Right ventricle myocardium superior (tissue), 1 donor: Measurements from ENCODE around the gene RHCE. TPM values are rescaled to one million over a fixed set of nuclear protein-coding genes. Genes with fewer than 3 reads are reported as not detected.
"Not testable (repeated sequence)": the region's sequence is repeated elsewhere in the genome, so short reads cannot be mapped to it uniquely, and the experiment has no call there.

Experiments
- ATAC-seq: fragments of 200-7000 bp; cut with Tn5 transposase; one replicate; pipeline ENCODE4 v1.9.1; 2020; ENCODE audit warnings: mild to moderate bottlenecking; ENCODE audit not compliant: poor library complexity
- DNase-seq: peaks from one replicate; pipeline ENCODE4 v3.0.0-alpha.2; 2020
- intact Hi-C: fragments of 100-400 bp; cut with DNase I; formaldehyde crosslinking; loops from one replicate; pipeline ENCODE4 v1.11.2; 2022
- total RNA-seq: library from RNA; stranded (reverse); fragmentation: NEBNext Ultra II Directional; extraction: Animal tissue kit (Norgen Biotek cat#: 25700); gene quantifications from one replicate; pipeline ENCODE4 v1.2.1, GENCODE V29; 2021
- donor health status: DM: no; HTN: yes; CAD: no; lungs with severe emphysema.

Gene RHCE
- total RNA-seq, 1 donor from 2014 or later, result 1.0 TPM

- intact Hi-C loops, DNase-seq: not testable (repeated sequence)
- peak; percentile 47 for ATAC-seq
Observed at GRCh38 chr1:25328791-25329185, 91.8 kb downstream of the RHCE start.

GRCh38 chr1:25327864-25328790 is 92.5 kb downstream of the RHCE start:
- intact Hi-C loops, DNase-seq: not testable (repeated sequence)
- peak; percentile 65 for ATAC-seq

DNA sequence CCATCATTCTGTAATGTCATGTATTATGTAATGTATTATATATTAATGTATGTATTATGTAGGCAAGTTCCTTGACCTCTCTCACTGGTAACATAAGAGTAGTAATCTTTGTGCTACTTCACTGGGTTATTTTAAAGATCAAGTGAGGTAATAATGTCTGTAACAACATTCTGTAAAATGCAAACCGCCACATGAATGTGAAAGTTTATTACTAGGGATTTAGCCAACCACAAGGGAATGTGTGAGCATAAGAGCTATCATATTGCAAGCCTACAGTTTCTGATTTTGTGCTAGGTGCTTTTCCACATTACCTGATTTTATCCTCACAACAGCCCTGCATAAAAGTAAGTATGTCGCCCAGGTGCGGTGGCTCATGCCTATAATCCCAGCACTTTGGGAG is 96.2 kb downstream of the RHCE start:
- intact Hi-C loops, DNase-seq, ATAC-seq: not testable (repeated sequence)

GRCh38 chr1:25322127-25322526 is 98.5 kb downstream of the RHCE start:
- ATAC-seq, intact Hi-C loops, DNase-seq: not testable (repeated sequence)

DNA sequence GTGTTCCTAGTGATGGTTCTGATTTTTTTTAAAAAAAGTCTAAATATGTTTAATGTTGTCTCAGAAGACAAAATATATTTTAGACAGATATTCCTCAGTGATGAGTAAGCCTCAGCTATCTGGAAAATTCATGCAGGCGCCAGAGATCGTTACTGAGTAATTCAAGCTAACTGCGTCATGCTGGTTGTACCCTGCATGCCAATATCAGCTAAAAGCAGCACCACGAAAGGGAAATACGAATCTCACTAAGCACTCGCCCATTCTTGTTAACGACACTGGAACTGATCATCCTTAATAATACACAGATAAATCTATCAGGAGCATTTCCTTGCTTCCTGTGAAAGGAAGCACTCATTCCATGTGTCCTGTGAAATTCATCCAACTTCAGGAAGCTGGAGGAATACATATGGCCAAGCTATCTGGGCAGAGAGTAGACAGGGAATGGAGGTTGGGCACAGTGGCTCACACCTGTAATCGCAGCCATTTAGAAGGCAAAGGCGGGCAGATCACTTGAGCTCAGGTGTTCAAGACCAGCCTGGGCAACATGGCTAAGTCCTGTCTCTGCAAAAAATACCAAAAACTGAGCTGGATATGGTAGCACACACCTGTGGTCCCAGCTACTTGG is 100.2 kb downstream of the RHCE start:
- ATAC-seq, DNase-seq, intact Hi-C loops: not testable (repeated sequence)

GRCh38 chr1:25312806-25313470 is 107.7 kb downstream of the RHCE start:
- ATAC-seq, DNase-seq, intact Hi-C loops: not testable (repeated sequence)

Other genes starting within 250 kb of the RHCE start
- gene SYF2, start 188.3 kb downstream of the RHCE start, total RNA-seq, result 31.1 TPM
- 35.5 TPM for gene RSRP1, start 173.4 kb downstream of the RHCE start, total RNA-seq
- not detected for gene RHD, start 148.3 kb downstream of the RHCE start, total RNA-seq
- 73.5 TPM for gene TMEM50A, start 82.5 kb downstream of the RHCE start, total RNA-seq
- 14.8 TPM for gene MACO1, start 10.1 kb upstream of the RHCE start, total RNA-seq
- gene LDLRAP1, start 122.8 kb upstream of the RHCE start, total RNA-seq, result 11.8 TPM
- gene MAN1C1, start 196.0 kb upstream of the RHCE start, total RNA-seq, result 17.5 TPM